Tibial nerve (tissue), 3 donors: Measurements from ENCODE around the gene AREL1.

Experiments
- EP300 ChIP-seq, 2 donors: sonication (generic); formaldehyde crosslinking; IDR thresholded peaks; one replicate each; pipeline ENCODE4 v1.6.1; 2017; ENCODE audit warnings: antibody characterized with exemption in 2 of 2, mild to moderate bottlenecking in 1 of 2
- POLR2A ChIP-seq, 2 donors: fragments of 450-650 bp; IDR thresholded peaks; one replicate each; pipeline ENCODE4 v1.6.1; 2017; ENCODE audit warnings: antibody characterized with exemption in 2 of 2, mild to moderate bottlenecking in 2 of 2, moderate library complexity in 2 of 2

DNA sequence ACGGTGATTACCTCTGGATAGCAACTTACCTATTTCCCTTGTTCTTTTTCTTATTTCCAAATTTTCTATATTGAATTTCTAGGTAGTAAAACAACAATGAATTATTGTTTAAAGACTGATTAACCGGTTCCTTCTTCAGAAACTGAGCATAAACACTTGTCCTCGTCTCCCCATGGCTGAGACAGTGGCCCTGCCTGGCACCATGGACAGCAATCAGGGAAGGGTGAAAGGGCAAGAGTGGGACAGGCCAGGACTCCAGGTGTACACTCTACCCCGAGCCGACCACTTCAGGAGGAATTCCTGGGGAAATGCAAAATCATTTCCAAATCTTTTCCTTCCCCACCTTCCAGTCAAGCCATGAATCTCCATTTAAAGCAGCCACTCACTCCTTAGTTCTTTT, 52.0 kb downstream of the AREL1 start:
- TF ChIP-seq EP300 (IDR thresholded peaks at IDR 0.05) (no peak), POLR2A (IDR thresholded peaks at IDR 0.05) (no peak)
